PC-3 (cell line): ENCODE data around the gene SYT9. TPM values are rescaled to one million over a fixed set of nuclear protein-coding genes. Genes with fewer than 3 reads are reported as not detected.

Experiments used
- ATAC-seq: fragments of 200-7000 bp; cut with Tn5 transposase; 2 replicates; pipeline ENCODE4 v1.9.1; 2020; ENCODE audit warnings: mild to moderate bottlenecking, moderate library complexity
- BruUV-seq: library from RNA; stranded (reverse); fragments of 400-500 nt; replicated peaks from 2 replicates; lab custom pipeline; 2021; lab: Mats Ljungman, UMichigan
- CTCF ChIA-PET: fragments of 300-600 bp; sonication (Branson Sonifier 250); formaldehyde crosslinking; loops from one replicate; lab custom pipeline; 2022; ENCODE audit warnings: antibody characterized with exemption; lab: Charles Lee
- POLR2A ChIA-PET: fragments of 300-600 bp; sonication (Branson Sonifier 250); formaldehyde crosslinking; loops from one replicate; lab custom pipeline; 2022; ENCODE audit warnings: antibody characterized with exemption; ENCODE audit not compliant: unreplicated experiment; lab: Charles Lee
- DNase-seq: peaks from one replicate; pipeline ENCODE4 v3.0.0-alpha.2; 2015
- H2AFZ ChIP-seq: fragments of 300-600 bp; sonication (generic); 2 replicates; pipeline ENCODE4 v1.6.0; 2016; ENCODE audit warnings: antibody characterized with exemption, low read length
- H3F3A ChIP-seq: fragments of 300-600 bp; sonication (generic); one replicate; pipeline ENCODE4 v1.6.0; 2017; ENCODE audit warnings: antibody characterized with exemption, low read length, control low read depth, mild to moderate bottlenecking; ENCODE audit not compliant: unreplicated experiment
- H3K27ac ChIP-seq: fragments of 300-600 bp; sonication (generic); 2 replicates; pipeline ENCODE4 v1.5.1; 2016; ENCODE audit warnings: mild to moderate bottlenecking, low read length
- H3K27me3 ChIP-seq: fragments of 300-600 bp; sonication (generic); 2 replicates; pipeline ENCODE4 v1.6.1; 2016; ENCODE audit warnings: low read length, mixed read lengths
- H3K36me3 ChIP-seq: fragments of 300-600 bp; sonication (generic); 2 replicates; pipeline ENCODE4 v1.6.1; 2016; ENCODE audit warnings: low read depth, mixed run types, low read length, mixed read lengths
- H3K4me1 ChIP-seq: fragments of 300-600 bp; sonication (generic); 2 replicates; pipeline ENCODE4 v1.5.1; 2016; ENCODE audit warnings: low read length; ENCODE audit not compliant: insufficient read depth
- H3K4me2 ChIP-seq: fragments of 300-600 bp; sonication (generic); 2 replicates; pipeline ENCODE4 v1.6.0; 2016; ENCODE audit warnings: low read length
- H3K4me3 ChIP-seq: fragments of 300-600 bp; sonication (generic); 2 replicates; pipeline ENCODE4 v1.5.1; 2016; ENCODE audit warnings: mild to moderate bottlenecking, low read length, mixed read lengths
- H3K79me2 ChIP-seq: fragments of 300-600 bp; sonication (generic); 2 replicates; pipeline ENCODE4 v1.6.1; 2017; ENCODE audit warnings: low read length, mixed read lengths
- H3K9ac ChIP-seq: fragments of 300-600 bp; sonication (generic); 2 replicates; pipeline ENCODE4 v1.6.0; 2016; ENCODE audit warnings: mild to moderate bottlenecking, low read length
- H3K9me2 ChIP-seq: fragments of 300-600 bp; sonication (generic); replicated peaks from 2 replicates; pipeline ENCODE4 v1.6.1; 2016; ENCODE audit warnings: mixed run types, low read length, mixed read lengths
- H3K9me3 ChIP-seq: fragments of 300-600 bp; sonication (generic); 2 replicates; pipeline ENCODE4 v1.6.1; 2016; ENCODE audit warnings: low read length, mixed read lengths
- H4K20me1 ChIP-seq: fragments of 300-600 bp; sonication (generic); 2 replicates; pipeline ENCODE4 v1.6.1; 2016; ENCODE audit warnings: low read length, mixed read lengths
- EZH2 ChIP-seq: fragments of 300-600 bp; sonication (generic); IDR thresholded peaks from one replicate; pipeline ENCODE4 v1.6.1; 2017; ENCODE audit warnings: antibody characterized with exemption, mild to moderate bottlenecking, low read length; ENCODE audit not compliant: unreplicated experiment
- EZH2phosphoT487 ChIP-seq: fragments of 300-600 bp; sonication (generic); IDR thresholded peaks from 2 replicates; pipeline ENCODE4 v1.6.1; 2018; ENCODE audit warnings: mild to moderate bottlenecking, antibody characterized with exemption, low read length, borderline replicate concordance
- intact Hi-C: fragments of 100-400 bp; cut with micrococcal nuclease; formaldehyde crosslinking; loops from 2 replicates; pipeline ENCODE4 v1.9.0; 2023
- total RNA-seq: library from RNA; depleted of rRNA; stranded (reverse); fragments of >200 nt; gene quantifications from 2 replicates; pipeline ENCODE4 v1.2.3, GENCODE V29; 2014
- TF ChIP-seq, protein P1 (sequence below): fragments of 300-600 bp; sonication (generic); conservative IDR thresholded peaks from 2 replicates; pipeline ENCODE4 v1.5.1; 2017; ENCODE audit warnings: antibody characterized with exemption, low read depth, mild to moderate bottlenecking, low read length

Gene SYT9
- total RNA-seq, 1 experiment from 2014 or later = 6.3 TPM

DNA sequence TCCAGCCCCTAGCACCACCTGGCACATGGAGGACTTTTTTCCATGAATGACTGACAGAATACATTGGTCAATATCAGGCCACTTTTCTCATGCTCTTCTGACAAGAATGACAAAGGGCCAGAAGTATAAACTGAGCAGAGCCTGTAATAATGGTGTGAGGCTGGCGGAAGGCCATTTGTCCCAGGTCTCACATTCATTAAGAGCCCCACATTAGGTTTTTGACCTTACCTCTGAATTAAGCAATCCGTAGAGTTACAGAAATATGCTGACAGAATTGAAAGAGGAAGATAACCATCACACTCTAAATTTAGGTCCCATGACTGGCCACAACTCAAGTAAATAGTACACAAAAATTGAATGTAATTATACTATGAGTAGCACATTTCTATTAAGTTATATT lies 55.2 kb downstream of the SYT9 start:
- intact Hi-C loops = no loop called here

DNA sequence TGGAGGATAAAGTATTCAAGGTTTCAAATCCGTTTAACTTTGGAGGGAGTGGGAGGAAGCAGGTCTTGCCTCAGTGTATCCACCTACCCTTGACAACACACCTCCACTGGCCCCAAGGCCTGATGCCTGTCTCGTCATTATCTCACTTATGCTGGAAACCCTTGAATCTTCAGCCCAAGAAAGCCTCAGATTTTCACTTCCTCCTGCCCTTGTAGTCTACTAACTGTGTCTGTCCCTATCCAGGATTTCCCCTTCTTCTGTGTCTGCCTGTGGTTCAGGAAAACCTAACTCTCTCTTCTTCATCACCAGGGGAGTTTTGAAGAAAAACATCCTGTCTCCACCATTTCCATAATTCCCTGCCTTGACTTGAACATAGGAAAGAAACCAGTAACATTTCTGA lies 56.1 kb downstream of the SYT9 start:
- no TSS peak for BruUV-seq
- H3K36me3 ChIP-seq = no peaks in the 10 kb centered on the region
- no peaks in the 10 kb centered on the region for H3K27me3 ChIP-seq
- no peak overlapping the region for H3K4me3 ChIP-seq
- H3K4me2 ChIP-seq = no peak overlapping the region
- no peak overlapping the region for H3K27ac ChIP-seq
- intact Hi-C loops = no loop called here
- CTCF ChIA-PET = no interaction called here
- no peak overlapping the region for H2AFZ ChIP-seq
- DNase-seq = no peak
- no peaks in the 10 kb centered on the region for H3K9me3 ChIP-seq
- TF ChIP-seq, protein P1, sequence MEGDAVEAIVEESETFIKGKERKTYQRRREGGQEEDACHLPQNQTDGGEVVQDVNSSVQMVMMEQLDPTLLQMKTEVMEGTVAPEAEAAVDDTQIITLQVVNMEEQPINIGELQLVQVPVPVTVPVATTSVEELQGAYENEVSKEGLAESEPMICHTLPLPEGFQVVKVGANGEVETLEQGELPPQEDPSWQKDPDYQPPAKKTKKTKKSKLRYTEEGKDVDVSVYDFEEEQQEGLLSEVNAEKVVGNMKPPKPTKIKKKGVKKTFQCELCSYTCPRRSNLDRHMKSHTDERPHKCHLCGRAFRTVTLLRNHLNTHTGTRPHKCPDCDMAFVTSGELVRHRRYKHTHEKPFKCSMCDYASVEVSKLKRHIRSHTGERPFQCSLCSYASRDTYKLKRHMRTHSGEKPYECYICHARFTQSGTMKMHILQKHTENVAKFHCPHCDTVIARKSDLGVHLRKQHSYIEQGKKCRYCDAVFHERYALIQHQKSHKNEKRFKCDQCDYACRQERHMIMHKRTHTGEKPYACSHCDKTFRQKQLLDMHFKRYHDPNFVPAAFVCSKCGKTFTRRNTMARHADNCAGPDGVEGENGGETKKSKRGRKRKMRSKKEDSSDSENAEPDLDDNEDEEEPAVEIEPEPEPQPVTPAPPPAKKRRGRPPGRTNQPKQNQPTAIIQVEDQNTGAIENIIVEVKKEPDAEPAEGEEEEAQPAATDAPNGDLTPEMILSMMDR = no peak
- TF ChIP-seq EZH2phosphoT487 (no peak), EZH2 (no peak)
- POLR2A ChIA-PET = no interaction called here
- no peak overlapping the region for H3K9ac ChIP-seq
- no peaks in the 10 kb centered on the region for H4K20me1 ChIP-seq
- H3F3A ChIP-seq = no peaks in the 10 kb centered on the region
- H3K4me1 ChIP-seq = no peaks in the 10 kb centered on the region
- no peaks in the 10 kb centered on the region for H3K9me2 ChIP-seq
- ATAC-seq = no peak
- H3K79me2 ChIP-seq = no peaks in the 10 kb centered on the region

More for the DNA sequence above, 55.2 kb downstream of the SYT9 start:
- BruUV-seq = no TSS peak
- Histone ChIP-seq H3K36me3 (no peaks in the 10 kb centered on the region), H3K27ac (no peak overlapping the region), H3K27me3 (no peaks in the 10 kb centered on the region), H3K79me2 (no peaks in the 10 kb centered on the region), H2AFZ (no peak overlapping the region), H3K4me2 (no peak overlapping the region), H3K9me2 (no peaks in the 10 kb centered on the region), H3K4me3 (no peak overlapping the region), H3K9me3 (no peaks in the 10 kb centered on the region), H3F3A (no peaks in the 10 kb centered on the region), H3K9ac (no peak overlapping the region), H3K4me1 (no peaks in the 10 kb centered on the region), H4K20me1 (no peaks in the 10 kb centered on the region)
- ChIA-PET CTCF (no interaction called here), POLR2A (no interaction called here)
- ATAC-seq (no peak), DNase-seq (no peak)
- no peak for TF ChIP-seq EZH2

DNA sequence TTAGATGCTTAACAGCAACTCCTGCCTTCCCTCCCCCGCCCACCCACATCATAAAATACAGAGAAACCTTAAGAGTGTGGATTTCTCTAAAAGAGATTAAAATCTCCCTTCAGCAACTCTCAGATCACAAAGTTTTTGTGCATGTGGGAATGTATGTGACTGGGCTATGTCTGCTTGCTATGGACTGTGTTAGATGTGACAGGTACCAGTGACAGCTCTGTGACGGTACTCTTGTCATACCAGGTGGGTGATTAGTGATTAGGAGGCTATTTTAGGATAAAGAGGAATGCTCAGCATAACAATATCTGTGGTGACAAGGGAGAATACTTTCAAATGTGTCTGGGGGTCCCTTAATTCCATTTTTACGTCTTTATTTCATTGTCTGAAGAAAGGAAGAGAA lies 60.2 kb downstream of the SYT9 start:
- Histone ChIP-seq H3K36me3 (no peaks in the 10 kb centered on the region), H2AFZ (no peak overlapping the region), H3K9ac (no peak overlapping the region), H3K79me2 (no peaks in the 10 kb centered on the region), H4K20me1 (no peaks in the 10 kb centered on the region), H3K9me2 (no peaks in the 10 kb centered on the region), H3F3A (no peaks in the 10 kb centered on the region), H3K9me3 (no peaks in the 10 kb centered on the region), H3K4me1 (no peaks in the 10 kb centered on the region), H3K4me2 (no peak overlapping the region), H3K27ac (no peak overlapping the region), H3K27me3 (no peaks in the 10 kb centered on the region), H3K4me3 (no peak overlapping the region)
- TF ChIP-seq EZH2 (no peak), EZH2phosphoT487 (no peak)
- TF ChIP-seq, protein P1 = no peak
- DNase-seq (no peak), ATAC-seq (no peak)
- ChIA-PET POLR2A (no interaction called here), CTCF (no interaction called here)
- no TSS peak for BruUV-seq
- intact Hi-C loops = no loop called here
